ENCODE measurements around the gene JAKMIP1. TPM values are rescaled to one million over a fixed set of nuclear protein-coding genes. Genes with fewer than 3 reads are reported as not detected.

JAKMIP1 gene
- total RNA-seq, 3 donors from 2014 or later, result 0.63 to 2.1 TPM; not detected in 1

DNA sequence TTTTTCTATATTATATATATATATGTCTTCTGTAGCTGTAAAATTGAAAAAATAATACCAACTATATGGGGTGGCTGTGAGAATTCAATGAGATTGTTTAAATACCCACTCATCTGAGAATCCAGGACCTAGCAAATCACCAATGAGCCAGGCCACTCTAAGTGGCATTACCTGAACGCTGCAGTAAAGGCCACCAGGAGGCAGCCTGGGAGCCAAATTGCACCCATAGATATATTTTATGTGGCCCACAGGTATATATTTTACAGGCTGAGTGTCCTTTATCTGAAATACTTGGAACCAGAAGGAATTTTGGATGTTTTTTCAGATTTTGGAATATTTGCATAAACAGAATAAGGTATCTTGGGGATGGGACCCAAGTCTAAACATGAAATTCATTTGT is 124.0 kb downstream of the JAKMIP1 start:
- ATAC-seq, result no peak
- no peaks in the 10 kb centered on the region for H3K36me3 ChIP-seq (ENCODE audit: low read depth)
- intact Hi-C loops (cut with DNase I, micrococcal nuclease), result no loop called here
- TF ChIP-seq, protein P1, sequence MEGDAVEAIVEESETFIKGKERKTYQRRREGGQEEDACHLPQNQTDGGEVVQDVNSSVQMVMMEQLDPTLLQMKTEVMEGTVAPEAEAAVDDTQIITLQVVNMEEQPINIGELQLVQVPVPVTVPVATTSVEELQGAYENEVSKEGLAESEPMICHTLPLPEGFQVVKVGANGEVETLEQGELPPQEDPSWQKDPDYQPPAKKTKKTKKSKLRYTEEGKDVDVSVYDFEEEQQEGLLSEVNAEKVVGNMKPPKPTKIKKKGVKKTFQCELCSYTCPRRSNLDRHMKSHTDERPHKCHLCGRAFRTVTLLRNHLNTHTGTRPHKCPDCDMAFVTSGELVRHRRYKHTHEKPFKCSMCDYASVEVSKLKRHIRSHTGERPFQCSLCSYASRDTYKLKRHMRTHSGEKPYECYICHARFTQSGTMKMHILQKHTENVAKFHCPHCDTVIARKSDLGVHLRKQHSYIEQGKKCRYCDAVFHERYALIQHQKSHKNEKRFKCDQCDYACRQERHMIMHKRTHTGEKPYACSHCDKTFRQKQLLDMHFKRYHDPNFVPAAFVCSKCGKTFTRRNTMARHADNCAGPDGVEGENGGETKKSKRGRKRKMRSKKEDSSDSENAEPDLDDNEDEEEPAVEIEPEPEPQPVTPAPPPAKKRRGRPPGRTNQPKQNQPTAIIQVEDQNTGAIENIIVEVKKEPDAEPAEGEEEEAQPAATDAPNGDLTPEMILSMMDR (IDR thresholded peaks at IDR 0.05), result no peak
- H3K4me3 ChIP-seq, result no peak overlapping the region
- no peak for DNase-seq
- H3K4me1 ChIP-seq (ENCODE audit: low read depth), result no peaks in the 10 kb centered on the region
- H3K9me3 ChIP-seq, result no peaks in the 10 kb centered on the region

DNA sequence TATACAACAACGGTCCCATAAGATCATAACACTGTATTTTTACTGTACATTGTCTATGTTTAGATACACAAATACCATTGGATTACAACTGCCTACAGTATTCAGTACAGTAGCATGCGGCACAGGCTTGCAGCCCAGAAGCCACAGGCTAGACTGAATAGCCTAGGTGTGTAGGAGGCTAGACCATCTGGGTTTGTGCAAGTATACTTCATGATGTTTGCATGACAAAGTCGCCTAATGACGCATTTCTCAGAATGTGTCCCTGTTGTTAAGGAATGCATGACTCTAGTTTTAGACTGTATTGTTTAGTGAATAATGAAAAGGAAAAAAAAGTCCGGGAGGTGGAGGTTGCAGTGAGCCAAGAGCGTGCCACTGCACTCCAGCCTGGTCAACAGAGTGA is 125.6 kb downstream of the JAKMIP1 start:
- H3K36me3 ChIP-seq (ENCODE audit: low read depth), result no peaks in the 10 kb centered on the region
- no peaks in the 10 kb centered on the region for H3K9me3 ChIP-seq
- DNase-seq (no peak), ATAC-seq (no peak)
- H3K4me1 ChIP-seq (ENCODE audit: low read depth), result no peaks in the 10 kb centered on the region
- TF ChIP-seq, protein P1 (IDR thresholded peaks at IDR 0.05), result no peak
- intact Hi-C loops (cut with DNase I, micrococcal nuclease), result no loop called here
- H3K4me3 ChIP-seq, result no peak overlapping the region

DNA sequence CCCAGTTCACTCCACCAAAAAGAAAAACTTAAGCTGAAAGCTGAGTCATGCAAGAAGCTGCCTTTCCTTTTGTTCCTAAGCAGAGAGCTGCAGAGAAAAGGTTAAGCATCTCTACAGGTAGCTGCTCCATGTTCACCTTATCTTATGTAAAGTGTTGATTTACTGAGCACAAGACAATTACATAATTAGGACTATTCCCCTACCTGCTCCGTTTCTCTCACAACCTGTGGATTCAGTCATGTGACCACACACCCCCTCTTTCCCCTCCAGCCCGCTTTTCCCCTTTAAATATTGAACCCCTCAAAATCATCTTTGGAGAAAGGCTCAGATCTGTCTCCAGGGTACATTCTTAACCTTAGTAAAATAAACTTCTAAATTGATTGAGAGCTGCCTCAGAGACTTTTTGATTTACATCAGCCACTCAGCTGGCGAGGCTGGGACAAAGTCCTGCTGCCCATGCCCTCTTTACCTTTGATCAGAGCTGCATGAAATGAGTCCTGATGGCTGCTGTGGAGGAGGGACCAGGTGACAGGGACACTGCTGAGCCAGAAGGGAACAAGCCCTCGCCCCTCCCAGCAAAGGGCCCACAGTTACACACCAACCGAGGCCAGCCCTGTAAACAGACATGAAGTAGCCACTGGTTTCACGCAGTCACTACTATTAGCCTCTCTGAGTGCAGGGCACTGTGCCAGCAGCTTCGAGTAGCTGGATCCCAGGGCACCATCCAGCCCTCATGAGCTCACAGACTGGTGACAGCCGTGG is 128.2 kb downstream of the JAKMIP1 start:
- ATAC-seq (no peak), DNase-seq (no peak)
- intact Hi-C loops (cut with DNase I, micrococcal nuclease), result no loop called here
- Histone ChIP-seq H3K4me1 (ENCODE audit: low read depth) (no peaks in the 10 kb centered on the region), H3K9me3 (no peaks in the 10 kb centered on the region), H3K4me3 (no peak overlapping the region), H3K36me3 (ENCODE audit: low read depth) (no peaks in the 10 kb centered on the region)
- TF ChIP-seq, protein P1 (IDR thresholded peaks at IDR 0.05), result no peak

DNA sequence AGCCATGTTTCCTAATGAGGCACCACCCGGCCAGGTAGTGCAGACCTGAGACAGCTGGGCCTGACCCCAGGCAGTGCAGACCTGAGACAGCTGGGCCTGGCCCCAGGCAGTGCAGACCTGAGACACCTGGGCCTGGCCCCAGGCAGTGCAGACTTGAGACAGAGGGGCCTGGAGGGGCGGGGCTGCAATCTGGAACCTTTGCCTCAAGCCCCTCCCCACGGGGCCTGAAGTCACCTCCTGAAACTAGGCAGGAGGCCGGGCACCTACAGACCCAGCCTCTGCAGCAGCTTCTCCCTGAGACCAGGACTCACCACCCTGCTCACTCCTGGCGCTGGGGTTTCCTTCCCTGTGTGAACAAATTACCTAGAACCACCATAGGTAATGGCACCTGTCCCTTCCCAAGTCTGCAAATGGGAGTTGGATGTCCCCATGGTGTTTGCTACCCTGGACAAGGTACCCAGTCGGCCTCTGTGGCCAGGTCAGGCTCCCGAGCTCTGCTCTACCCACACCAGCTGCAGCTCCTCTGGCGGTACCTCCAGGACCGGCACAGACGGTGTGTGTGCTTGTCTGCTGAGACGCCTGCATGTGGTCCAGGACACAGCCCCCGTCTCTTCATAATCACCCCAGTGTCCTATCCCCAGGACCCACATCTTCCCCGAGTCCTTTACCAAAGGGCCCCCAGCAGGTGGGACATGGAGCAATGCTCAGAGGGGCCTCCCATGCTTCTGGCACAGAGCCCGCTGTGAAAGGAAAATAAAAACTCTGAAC is 129.0 kb downstream of the JAKMIP1 start:
- TF ChIP-seq, protein P1 (IDR thresholded peaks at IDR 0.05), result no peak
- DNase-seq, result no peak
- Histone ChIP-seq H3K4me3 (no peak overlapping the region), H3K36me3 (ENCODE audit: low read depth) (no peaks in the 10 kb centered on the region), H3K4me1 (ENCODE audit: low read depth) (no peaks in the 10 kb centered on the region), H3K9me3 (no peaks in the 10 kb centered on the region)
- intact Hi-C loops (cut with DNase I, micrococcal nuclease), result no loop called here
- no peak for ATAC-seq

DNA sequence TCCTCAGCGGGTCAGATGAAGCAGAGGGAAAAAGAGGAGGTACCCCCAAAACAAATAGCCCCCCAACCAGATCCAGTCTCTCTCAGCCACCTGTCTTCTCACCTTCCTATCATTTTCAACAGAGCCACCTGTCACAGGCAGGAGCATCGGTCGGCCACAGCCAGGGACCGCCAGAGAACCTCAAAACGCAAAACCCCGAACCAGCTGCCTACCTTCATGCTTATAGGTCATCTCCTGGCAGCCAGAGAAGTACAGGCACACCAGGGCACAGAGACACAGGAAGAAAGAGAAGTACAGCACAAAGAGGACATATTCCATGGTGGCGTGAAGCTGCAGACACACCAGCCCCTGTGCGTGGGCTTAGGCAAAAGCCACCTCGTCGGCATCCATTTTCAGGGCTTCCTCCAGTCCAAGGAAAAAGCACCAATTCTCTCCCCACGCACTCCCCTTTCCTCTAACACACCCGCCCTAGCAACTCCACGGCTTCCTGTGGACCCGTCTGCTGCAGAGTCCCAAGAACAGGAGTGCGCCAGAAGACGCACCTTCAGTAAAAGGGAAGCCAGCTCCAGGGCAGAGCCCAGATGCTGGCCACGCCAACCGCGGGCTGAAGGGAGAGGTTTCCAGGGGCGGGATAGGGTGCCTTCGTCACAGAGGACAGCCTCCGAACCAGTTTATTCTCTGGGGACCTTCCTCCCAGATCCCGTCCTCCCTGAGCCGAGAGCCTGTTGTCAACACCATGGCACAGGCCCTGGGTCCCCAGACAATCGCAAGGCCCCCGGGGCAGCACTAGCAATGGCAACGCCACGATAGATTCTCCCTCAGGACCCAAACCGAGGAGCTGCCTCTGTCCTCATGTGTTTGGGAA is 130.3 kb downstream of the JAKMIP1 start:
- Histone ChIP-seq H3K4me1 (ENCODE audit: low read depth) (no peaks in the 10 kb centered on the region), H3K36me3 (ENCODE audit: low read depth) (no peaks in the 10 kb centered on the region), H3K4me3 (no peak overlapping the region), H3K9me3 (no peaks in the 10 kb centered on the region)
- TF ChIP-seq, protein P1 (IDR thresholded peaks at IDR 0.05), result no peak
- intact Hi-C loops (cut with DNase I, micrococcal nuclease), result no loop called here
- DNase-seq (no peak), ATAC-seq (no peak)
